GM23338 (cell line): Measurements from ENCODE around the gene FN3KRP. TPM values are rescaled to one million over a fixed set of nuclear protein-coding genes. Genes with fewer than 3 reads are reported as not detected.

Source experiments
- ATAC-seq: fragments of 200-7000 bp; cut with Tn5 transposase; 3 replicates; pipeline ENCODE4 v1.9.1; 2020
- DNase-seq: peaks from one replicate; pipeline ENCODE4 v3.0.0-alpha.2; 2015; ENCODE audit warnings: low spot score
- H2AFZ ChIP-seq: fragments of 200-600 bp; sonication (generic); 2 replicates; pipeline ENCODE4 v1.8.0; 2016; ENCODE audit warnings: antibody characterized with exemption, mild to moderate bottlenecking, moderate library complexity
- H3F3A ChIP-seq: fragments of 200-600 bp; sonication (generic); replicated peaks from 2 replicates; pipeline ENCODE4 v1.8.0; 2017; ENCODE audit warnings: antibody characterized with exemption, mixed run types, low read depth
- H3K27ac ChIP-seq: fragments of 200-600 bp; sonication (generic); 2 replicates; pipeline ENCODE4 v1.6.1; 2016; ENCODE audit warnings: low read depth
- H3K27me3 ChIP-seq: fragments of 200-600 bp; sonication (generic); 2 replicates; pipeline ENCODE4 v1.8.0; 2016; ENCODE audit warnings: mild to moderate bottlenecking, mixed run types, moderate library complexity; ENCODE audit not compliant: insufficient read depth
- H3K36me3 ChIP-seq: fragments of 200-600 bp; sonication (generic); 2 replicates; pipeline ENCODE4 v1.8.0; 2016; ENCODE audit warnings: mild to moderate bottlenecking; ENCODE audit not compliant: insufficient read depth
- H3K4me1 ChIP-seq: fragments of 200-600 bp; sonication (generic); 2 replicates; pipeline ENCODE4 v1.8.0; 2016; ENCODE audit warnings: mild to moderate bottlenecking, moderate library complexity; ENCODE audit not compliant: insufficient read depth
- H3K4me2 ChIP-seq: fragments of 200-600 bp; sonication (generic); 2 replicates; pipeline ENCODE4 v1.7.1; 2017; ENCODE audit warnings: mixed run types
- H3K4me3 ChIP-seq: fragments of 200-600 bp; sonication (generic); 2 replicates; pipeline ENCODE4 v1.6.1; 2016; ENCODE audit warnings: mixed run types
- H3K79me2 ChIP-seq: fragments of 200-600 bp; sonication (generic); replicated peaks from 2 replicates; pipeline ENCODE4 v1.8.0; 2017; ENCODE audit warnings: mild to moderate bottlenecking; ENCODE audit not compliant: insufficient read depth
- H3K9me2 ChIP-seq: fragments of 200-600 bp; sonication (generic); 2 replicates; pipeline ENCODE4 v1.8.0; 2017; ENCODE audit not compliant: insufficient read depth
- H4K20me1 ChIP-seq: fragments of 200-600 bp; sonication (generic); replicated peaks from 2 replicates; pipeline ENCODE4 v1.8.0; 2017; ENCODE audit warnings: mild to moderate bottlenecking; ENCODE audit not compliant: insufficient read depth
- H3K27ac Mint-ChIP-seq: 2 replicates; pipeline ENCODE4 v1.8.0; 2020; ENCODE audit warnings: inconsistent platforms, mild to moderate bottlenecking, moderate library complexity, mixed read lengths
- H3K27me3 Mint-ChIP-seq: 3 replicates; pipeline ENCODE4 v1.8.0; 2022; ENCODE audit warnings: low read depth, mild to moderate bottlenecking, moderate library complexity, mixed read lengths, inconsistent platforms; ENCODE audit not compliant: insufficient read depth, poor library complexity
- H3K36me3 Mint-ChIP-seq: 3 replicates; pipeline ENCODE4 v1.8.0; 2021; ENCODE audit warnings: low read depth, mild to moderate bottlenecking, inconsistent platforms, moderate library complexity, mixed read lengths
- H3K4me1 Mint-ChIP-seq: 3 replicates; pipeline ENCODE4 v1.8.0; 2020; ENCODE audit warnings: mild to moderate bottlenecking, inconsistent platforms, mixed read lengths
- H3K4me3 Mint-ChIP-seq: 3 replicates; pipeline ENCODE4 v1.8.0; 2021; ENCODE audit warnings: moderate library complexity, mild to moderate bottlenecking, inconsistent platforms, mixed read lengths
- H3K9me3 Mint-ChIP-seq: 3 replicates; pipeline ENCODE4 v1.8.0; 2020; ENCODE audit warnings: moderate library complexity, mild to moderate bottlenecking, inconsistent platforms, mixed read lengths
- CREB1 ChIP-seq: fragments of 250-450 bp; sonication (Bioruptor Pico); IDR thresholded peaks from 2 replicates; pipeline ENCODE4 v1.5.0; 2020; ENCODE audit warnings: low read depth, mild to moderate bottlenecking, moderate library complexity
- EZH2 ChIP-seq: fragments of 200-600 bp; sonication (generic); IDR thresholded peaks from one replicate; pipeline ENCODE4 v1.8.0; 2017; ENCODE audit warnings: antibody characterized with exemption, mild to moderate bottlenecking, low read depth; ENCODE audit not compliant: unreplicated experiment
- EZH2phosphoT487 ChIP-seq: fragments of 200-600 bp; sonication (generic); IDR thresholded peaks from one replicate; pipeline ENCODE4 v1.8.1; 2018; ENCODE audit warnings: antibody characterized with exemption; ENCODE audit not compliant: unreplicated experiment
- JUNB ChIP-seq: IDR thresholded peaks from one replicate; pipeline ENCODE4 v1.6.1; 2016; ENCODE audit warnings: antibody characterized with exemption; ENCODE audit not compliant: unreplicated experiment
- NANOG ChIP-seq: IDR thresholded peaks from 2 replicates; pipeline ENCODE4 v1.6.1; 2016; ENCODE audit warnings: antibody characterized with exemption, borderline replicate concordance
- POLR2AphosphoS5 ChIP-seq: IDR thresholded peaks from 2 replicates; pipeline ENCODE4 v1.6.1; 2016; ENCODE audit warnings: antibody characterized with exemption, low read depth
- STAT1 ChIP-seq: IDR thresholded peaks from one replicate; pipeline ENCODE4 v1.6.1; 2016; ENCODE audit warnings: antibody characterized with exemption; ENCODE audit not compliant: unreplicated experiment
- ZNF114 ChIP-seq: fragments of 250-450 bp; sonication (Bioruptor Pico); IDR thresholded peaks from 2 replicates; pipeline ENCODE4 v1.5.0; 2020; ENCODE audit warnings: mild to moderate bottlenecking, moderate library complexity
- ZNF331 ChIP-seq: fragments of 250-450 bp; sonication (Bioruptor Pico); IDR thresholded peaks from 2 replicates; pipeline ENCODE4 v1.5.0; 2020; ENCODE audit warnings: low read depth, mild to moderate bottlenecking, moderate library complexity
- polyA plus RNA-seq: library from polyadenylated mRNA; unstranded; fragments of >200 nt; fragmentation: Nextera tagmentation; extraction: Ambion mirVana; gene quantifications from 2 replicates; pipeline ENCODE4 v1.2.1, GENCODE V29; 2016
- total RNA-seq: library from RNA; depleted of rRNA; stranded (reverse); fragments of >200 nt; shearing (Covaris generic); gene quantifications from 2 replicates; pipeline ENCODE4 v1.2.3, GENCODE V29; 2014
- TF ChIP-seq, protein P1 (sequence below), 2 experiments: fragments of 200-600 bp in 1 of 2; sonication (generic) in 1 of 2; conservative IDR thresholded peaks; 2 replicates each; pipeline versions ENCODE4 v1.5.1 to v1.6.1; 2016 to 2017; ENCODE audit warnings: antibody characterized with exemption in 2 of 2, low read depth in 2 of 2, mild to moderate bottlenecking in 2 of 2, moderate library complexity in 1 of 2
- TF ChIP-seq, protein P2 (sequence below): IDR thresholded peaks from one replicate; pipeline ENCODE4 v1.6.1; 2018; ENCODE audit warnings: antibody characterized with exemption; ENCODE audit not compliant: unreplicated experiment
- TF ChIP-seq, protein P3 (sequence below): IDR thresholded peaks from 2 replicates; pipeline ENCODE4 v1.6.1; 2016; ENCODE audit warnings: antibody characterized with exemption
- TF ChIP-seq, protein P4 (sequence below): fragments of 250-450 bp; sonication (Bioruptor Pico); IDR thresholded peaks from 2 replicates; pipeline ENCODE4 v1.5.0; 2020; ENCODE audit warnings: mild to moderate bottlenecking, moderate library complexity

The FN3KRP gene
- total and polyA plus RNA-seq, 2 experiments from 2014 or later = 15.9 to 16.7 TPM

DNA sequence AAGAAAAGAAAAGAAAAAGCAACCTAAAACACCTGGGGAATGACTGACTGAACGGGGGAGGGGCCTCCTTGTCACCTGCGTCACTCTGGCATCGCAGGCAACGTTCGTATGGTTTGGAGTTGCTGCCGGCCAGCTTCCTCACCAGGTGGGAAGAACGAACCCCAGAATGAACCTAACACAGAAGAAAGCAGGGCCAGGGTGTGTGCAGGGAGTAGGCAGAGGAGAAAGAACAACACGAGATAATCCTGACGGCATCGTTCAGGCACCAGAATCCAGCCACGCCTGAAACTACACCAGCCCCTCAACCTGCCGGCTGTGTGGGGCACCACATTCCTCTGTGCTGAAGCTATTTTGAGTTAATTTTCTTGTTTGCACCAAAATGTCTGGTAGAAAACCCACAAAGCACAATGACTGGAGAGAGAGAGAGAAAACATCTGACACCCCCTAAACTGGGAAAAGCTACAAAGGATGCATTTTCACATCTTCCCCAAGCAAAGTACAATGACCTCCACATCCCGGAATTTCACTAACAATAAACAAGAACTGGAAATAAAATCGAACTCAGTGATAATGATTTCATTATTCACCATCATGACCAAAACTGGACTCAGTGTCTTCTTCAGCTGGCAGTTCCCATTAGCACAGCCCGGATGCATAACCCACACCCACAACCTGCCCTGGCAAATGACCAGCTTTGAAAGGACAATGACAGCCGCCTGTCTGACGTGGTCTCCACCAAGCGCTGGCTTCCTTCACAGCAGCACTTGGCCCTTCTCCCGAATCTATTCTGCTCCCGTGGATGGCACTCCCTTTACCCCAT is 41.6 kb upstream of the FN3KRP start:
- H3K27ac ChIP-seq = no peak overlapping the region
- DNase-seq (no peak), ATAC-seq (no peak)
- H3F3A ChIP-seq = no peaks in the 10 kb centered on the region
- no peaks in the 10 kb centered on the region for H3K4me1 ChIP-seq
- H3K79me2 ChIP-seq = no peaks in the 10 kb centered on the region
- H2AFZ ChIP-seq = no peak overlapping the region
- no peak for TF ChIP-seq JUNB
- TF ChIP-seq, protein P1, sequence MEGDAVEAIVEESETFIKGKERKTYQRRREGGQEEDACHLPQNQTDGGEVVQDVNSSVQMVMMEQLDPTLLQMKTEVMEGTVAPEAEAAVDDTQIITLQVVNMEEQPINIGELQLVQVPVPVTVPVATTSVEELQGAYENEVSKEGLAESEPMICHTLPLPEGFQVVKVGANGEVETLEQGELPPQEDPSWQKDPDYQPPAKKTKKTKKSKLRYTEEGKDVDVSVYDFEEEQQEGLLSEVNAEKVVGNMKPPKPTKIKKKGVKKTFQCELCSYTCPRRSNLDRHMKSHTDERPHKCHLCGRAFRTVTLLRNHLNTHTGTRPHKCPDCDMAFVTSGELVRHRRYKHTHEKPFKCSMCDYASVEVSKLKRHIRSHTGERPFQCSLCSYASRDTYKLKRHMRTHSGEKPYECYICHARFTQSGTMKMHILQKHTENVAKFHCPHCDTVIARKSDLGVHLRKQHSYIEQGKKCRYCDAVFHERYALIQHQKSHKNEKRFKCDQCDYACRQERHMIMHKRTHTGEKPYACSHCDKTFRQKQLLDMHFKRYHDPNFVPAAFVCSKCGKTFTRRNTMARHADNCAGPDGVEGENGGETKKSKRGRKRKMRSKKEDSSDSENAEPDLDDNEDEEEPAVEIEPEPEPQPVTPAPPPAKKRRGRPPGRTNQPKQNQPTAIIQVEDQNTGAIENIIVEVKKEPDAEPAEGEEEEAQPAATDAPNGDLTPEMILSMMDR (conservative IDR thresholded peaks at IDR 0.05; ENCODE audit: low read depth in 2 of 2) = no peak
- TF ChIP-seq POLR2AphosphoS5 = no peak
- no peak for TF ChIP-seq ZNF331
- TF ChIP-seq CREB1 = no peak
- TF ChIP-seq, protein P2, sequence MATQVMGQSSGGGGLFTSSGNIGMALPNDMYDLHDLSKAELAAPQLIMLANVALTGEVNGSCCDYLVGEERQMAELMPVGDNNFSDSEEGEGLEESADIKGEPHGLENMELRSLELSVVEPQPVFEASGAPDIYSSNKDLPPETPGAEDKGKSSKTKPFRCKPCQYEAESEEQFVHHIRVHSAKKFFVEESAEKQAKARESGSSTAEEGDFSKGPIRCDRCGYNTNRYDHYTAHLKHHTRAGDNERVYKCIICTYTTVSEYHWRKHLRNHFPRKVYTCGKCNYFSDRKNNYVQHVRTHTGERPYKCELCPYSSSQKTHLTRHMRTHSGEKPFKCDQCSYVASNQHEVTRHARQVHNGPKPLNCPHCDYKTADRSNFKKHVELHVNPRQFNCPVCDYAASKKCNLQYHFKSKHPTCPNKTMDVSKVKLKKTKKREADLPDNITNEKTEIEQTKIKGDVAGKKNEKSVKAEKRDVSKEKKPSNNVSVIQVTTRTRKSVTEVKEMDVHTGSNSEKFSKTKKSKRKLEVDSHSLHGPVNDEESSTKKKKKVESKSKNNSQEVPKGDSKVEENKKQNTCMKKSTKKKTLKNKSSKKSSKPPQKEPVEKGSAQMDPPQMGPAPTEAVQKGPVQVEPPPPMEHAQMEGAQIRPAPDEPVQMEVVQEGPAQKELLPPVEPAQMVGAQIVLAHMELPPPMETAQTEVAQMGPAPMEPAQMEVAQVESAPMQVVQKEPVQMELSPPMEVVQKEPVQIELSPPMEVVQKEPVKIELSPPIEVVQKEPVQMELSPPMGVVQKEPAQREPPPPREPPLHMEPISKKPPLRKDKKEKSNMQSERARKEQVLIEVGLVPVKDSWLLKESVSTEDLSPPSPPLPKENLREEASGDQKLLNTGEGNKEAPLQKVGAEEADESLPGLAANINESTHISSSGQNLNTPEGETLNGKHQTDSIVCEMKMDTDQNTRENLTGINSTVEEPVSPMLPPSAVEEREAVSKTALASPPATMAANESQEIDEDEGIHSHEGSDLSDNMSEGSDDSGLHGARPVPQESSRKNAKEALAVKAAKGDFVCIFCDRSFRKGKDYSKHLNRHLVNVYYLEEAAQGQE = no peak
- no peak for TF ChIP-seq STAT1
- TF ChIP-seq, protein P3, sequence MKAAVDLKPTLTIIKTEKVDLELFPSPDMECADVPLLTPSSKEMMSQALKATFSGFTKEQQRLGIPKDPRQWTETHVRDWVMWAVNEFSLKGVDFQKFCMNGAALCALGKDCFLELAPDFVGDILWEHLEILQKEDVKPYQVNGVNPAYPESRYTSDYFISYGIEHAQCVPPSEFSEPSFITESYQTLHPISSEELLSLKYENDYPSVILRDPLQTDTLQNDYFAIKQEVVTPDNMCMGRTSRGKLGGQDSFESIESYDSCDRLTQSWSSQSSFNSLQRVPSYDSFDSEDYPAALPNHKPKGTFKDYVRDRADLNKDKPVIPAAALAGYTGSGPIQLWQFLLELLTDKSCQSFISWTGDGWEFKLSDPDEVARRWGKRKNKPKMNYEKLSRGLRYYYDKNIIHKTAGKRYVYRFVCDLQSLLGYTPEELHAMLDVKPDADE = no peak
- no peak for TF ChIP-seq ZNF114 (CRISPR knock-in tag)
- TF ChIP-seq, protein P4, sequence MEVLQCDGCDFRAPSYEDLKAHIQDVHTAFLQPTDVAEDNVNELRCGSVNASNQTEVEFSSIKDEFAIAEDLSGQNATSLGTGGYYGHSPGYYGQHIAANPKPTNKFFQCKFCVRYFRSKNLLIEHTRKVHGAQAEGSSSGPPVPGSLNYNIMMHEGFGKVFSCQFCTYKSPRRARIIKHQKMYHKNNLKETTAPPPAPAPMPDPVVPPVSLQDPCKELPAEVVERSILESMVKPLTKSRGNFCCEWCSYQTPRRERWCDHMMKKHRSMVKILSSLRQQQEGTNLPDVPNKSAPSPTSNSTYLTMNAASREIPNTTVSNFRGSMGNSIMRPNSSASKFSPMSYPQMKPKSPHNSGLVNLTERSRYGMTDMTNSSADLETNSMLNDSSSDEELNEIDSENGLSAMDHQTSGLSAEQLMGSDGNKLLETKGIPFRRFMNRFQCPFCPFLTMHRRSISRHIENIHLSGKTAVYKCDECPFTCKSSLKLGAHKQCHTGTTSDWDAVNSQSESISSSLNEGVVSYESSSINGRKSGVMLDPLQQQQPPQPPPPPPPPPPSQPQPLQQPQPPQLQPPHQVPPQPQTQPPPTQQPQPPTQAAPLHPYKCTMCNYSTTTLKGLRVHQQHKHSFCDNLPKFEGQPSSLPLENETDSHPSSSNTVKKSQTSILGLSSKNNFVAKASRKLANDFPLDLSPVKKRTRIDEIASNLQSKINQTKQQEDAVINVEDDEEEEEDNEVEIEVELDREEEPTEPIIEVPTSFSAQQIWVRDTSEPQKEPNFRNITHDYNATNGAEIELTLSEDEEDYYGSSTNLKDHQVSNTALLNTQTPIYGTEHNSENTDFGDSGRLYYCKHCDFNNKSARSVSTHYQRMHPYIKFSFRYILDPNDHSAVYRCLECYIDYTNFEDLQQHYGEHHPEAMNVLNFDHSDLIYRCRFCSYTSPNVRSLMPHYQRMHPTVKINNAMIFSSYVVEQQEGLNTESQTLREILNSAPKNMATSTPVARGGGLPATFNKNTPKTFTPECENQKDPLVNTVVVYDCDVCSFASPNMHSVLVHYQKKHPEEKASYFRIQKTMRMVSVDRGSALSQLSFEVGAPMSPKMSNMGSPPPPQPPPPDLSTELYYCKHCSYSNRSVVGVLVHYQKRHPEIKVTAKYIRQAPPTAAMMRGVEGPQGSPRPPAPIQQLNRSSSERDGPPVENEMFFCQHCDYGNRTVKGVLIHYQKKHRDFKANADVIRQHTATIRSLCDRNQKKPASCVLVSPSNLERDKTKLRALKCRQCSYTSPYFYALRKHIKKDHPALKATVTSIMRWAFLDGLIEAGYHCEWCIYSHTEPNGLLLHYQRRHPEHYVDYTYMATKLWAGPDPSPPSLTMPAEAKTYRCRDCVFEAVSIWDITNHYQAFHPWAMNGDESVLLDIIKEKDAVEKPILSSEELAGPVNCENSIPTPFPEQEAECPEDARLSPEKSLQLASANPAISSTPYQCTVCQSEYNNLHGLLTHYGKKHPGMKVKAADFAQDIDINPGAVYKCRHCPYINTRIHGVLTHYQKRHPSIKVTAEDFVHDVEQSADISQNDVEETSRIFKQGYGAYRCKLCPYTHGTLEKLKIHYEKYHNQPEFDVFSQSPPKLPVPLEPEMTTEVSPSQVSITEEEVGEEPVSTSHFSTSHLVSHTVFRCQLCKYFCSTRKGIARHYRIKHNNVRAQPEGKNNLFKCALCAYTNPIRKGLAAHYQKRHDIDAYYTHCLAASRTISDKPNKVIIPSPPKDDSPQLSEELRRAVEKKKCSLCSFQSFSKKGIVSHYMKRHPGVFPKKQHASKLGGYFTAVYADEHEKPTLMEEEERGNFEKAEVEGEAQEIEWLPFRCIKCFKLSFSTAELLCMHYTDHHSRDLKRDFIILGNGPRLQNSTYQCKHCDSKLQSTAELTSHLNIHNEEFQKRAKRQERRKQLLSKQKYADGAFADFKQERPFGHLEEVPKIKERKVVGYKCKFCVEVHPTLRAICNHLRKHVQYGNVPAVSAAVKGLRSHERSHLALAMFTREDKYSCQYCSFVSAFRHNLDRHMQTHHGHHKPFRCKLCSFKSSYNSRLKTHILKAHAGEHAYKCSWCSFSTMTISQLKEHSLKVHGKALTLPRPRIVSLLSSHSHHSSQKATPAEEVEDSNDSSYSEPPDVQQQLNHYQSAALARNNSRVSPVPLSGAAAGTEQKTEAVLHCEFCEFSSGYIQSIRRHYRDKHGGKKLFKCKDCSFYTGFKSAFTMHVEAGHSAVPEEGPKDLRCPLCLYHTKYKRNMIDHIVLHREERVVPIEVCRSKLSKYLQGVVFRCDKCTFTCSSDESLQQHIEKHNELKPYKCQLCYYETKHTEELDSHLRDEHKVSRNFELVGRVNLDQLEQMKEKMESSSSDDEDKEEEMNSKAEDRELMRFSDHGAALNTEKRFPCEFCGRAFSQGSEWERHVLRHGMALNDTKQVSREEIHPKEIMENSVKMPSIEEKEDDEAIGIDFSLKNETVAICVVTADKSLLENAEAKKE (CRISPR knock-in tag) = no peak
- TF ChIP-seq EZH2phosphoT487 = no peak
- no peak for TF ChIP-seq NANOG
- TF ChIP-seq EZH2 = no peak
- Mint-ChIP-seq H3K36me3 (no peaks in the 10 kb centered on the region; the same call in 2 of the 3 replicates), H3K4me3 (no peak overlapping the region), H3K27ac (no peak overlapping the region), H3K9me3 (no peaks in the 10 kb centered on the region), H3K27me3 (peaks cover 9% of the 10 kb centered on the region), H3K4me1 (no peaks in the 10 kb centered on the region)
- no peaks in the 10 kb centered on the region for H3K9me2 ChIP-seq
- no peak overlapping the region for H3K4me2 ChIP-seq
- H3K27me3 ChIP-seq = no peaks in the 10 kb centered on the region
- H3K36me3 ChIP-seq = no peaks in the 10 kb centered on the region
- no peak overlapping the region for H3K4me3 ChIP-seq
- H4K20me1 ChIP-seq = no peaks in the 10 kb centered on the region
